KBM-7 (cell line): ENCODE measurements around the gene SEMA6B.

ENCODE experiments used
- DNase-seq: peaks from one replicate; pipeline ENCODE4 v3.0.0-alpha.2; 2015
- in situ Hi-C: fragments of 300-500 bp; cut with MboI; formaldehyde crosslinking; loops from 2 replicates; pipeline ENCODE4 v1.14.3; 2020; ENCODE audit warnings: low sequenced_read_pairs, low pct_unique_long_range_greater_than_20kb, mixed read lengths

SEMA6B gene

GRCh38 chr19:4502282-4503131 is 57.0 kb downstream of the SEMA6B start:
- DNase-seq, result no peak
- in situ Hi-C loops, result no loop called here

- in situ Hi-C loops, result no loop called here
- no peak for DNase-seq
Observed at GRCh38 chr19:4501691-4502090, 57.8 kb downstream of the SEMA6B start.

DNA sequence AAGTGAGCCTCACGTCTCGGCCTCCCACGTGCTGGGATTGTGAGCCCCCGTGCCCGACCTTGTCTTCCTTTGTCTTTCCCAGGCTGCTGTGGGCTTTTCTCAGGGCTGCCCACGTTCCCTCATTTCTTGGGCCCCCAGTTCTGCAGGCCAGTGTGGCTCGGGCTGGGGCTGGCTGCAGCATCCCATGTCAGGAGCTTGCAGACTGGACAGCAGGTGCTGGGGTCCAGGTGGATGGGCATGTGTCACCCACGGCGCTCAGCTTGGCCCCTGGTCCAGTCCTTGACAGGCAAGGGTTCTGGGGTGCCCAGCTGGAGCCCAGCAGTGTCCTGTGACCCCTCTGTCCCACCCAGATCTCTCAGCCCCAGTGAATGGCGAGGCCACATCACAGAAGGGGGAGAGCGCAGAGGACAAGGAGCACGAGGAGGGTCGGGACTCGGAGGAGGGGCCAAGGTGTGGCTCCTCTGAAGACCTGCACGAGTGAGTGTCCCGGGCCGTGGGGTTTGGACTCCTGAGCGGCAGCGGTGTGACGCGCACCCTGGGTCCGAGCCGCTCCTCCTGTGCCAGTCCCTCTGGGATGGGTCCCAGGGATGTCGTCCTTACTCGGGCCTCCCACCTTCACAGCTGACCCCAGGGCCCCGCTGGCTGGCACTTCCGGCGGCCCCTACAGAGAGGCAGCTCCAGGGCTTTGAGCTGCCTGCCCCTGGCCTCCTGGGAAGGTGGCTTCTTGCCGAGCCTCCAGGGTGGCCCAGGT is 58.5 kb downstream of the SEMA6B start:
- DNase-seq, result no peak
- in situ Hi-C loops, result no loop called here

DNA sequence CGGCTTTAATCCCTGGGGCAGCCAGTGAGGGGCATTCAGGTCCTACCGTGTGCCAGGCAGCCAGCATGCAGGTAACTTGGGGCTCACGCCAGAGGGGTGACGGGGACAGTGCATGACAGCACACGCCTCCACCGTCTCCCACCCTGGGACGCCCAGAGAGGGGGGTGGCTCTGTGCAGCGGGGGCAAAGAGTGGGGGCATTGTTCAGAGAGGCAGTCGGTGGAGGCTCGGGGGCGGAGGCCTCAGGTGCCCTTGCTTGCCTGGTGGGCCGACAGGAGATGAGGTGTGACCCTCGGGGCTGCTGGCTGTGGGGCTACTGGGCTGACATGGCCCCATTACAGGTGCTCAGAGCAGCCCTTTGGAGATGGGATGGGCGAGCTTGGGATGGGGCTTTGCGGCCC is 59.6 kb downstream of the SEMA6B start:
- no peak for DNase-seq
- in situ Hi-C loops, result no loop called here

DNA sequence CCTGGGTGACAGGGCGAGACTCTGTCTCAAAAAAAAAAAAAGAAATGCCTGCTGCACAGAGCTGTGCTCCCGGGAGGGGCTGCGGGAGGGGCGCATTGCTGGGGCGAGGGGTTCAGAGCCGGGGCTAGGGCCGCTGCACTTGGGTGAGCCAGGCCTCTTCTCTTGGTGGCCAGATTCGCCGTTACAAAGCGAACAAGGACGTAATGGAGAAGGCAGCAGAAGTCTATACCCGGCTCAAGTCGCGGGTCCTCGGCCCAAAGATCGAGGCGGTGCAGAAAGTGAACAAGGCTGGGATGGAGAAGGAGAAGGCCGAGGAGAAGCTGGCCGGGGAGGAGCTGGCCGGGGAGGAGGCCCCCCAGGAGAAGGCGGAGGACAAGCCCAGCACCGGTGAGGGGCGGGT is 60.2 kb downstream of the SEMA6B start:
- in situ Hi-C loops, result no loop called here
- no peak for DNase-seq

GRCh38 chr19:4498694-4499093 is 60.8 kb downstream of the SEMA6B start:
- in situ Hi-C loops, result no loop called here
- no peak for DNase-seq

DNA sequence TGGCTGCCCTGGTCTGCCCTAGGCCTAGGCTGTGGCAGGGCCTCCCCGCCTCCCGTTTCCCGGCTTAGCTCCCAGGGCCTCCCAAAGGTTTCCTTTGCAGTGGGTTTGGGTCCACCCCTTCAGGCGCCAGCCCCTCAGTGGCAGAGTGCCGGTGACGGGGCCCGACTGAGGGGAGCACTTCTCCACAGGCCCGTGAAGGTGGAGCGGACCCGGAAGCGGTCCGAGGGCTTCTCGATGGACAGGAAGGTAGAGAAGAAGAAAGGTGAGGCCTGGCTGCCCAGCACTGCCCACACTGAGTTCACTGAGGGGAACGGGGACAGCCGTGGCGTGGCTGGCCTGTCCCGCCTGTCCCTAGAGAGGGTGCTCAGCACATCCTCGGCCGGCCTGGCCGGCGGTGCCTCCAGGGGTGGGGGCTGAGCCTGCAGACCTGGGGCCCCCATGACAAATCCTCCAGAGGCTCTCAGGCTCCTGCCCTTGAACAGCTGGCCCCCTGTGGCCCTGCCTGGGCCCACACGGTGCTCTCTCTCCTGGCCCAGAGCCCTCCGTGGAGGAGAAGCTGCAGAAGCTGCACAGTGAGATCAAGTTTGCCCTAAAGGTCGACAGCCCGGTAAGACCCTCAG is 61.6 kb downstream of the SEMA6B start:
- in situ Hi-C loops, result no loop called here
- DNase-seq, result no peak

DNA sequence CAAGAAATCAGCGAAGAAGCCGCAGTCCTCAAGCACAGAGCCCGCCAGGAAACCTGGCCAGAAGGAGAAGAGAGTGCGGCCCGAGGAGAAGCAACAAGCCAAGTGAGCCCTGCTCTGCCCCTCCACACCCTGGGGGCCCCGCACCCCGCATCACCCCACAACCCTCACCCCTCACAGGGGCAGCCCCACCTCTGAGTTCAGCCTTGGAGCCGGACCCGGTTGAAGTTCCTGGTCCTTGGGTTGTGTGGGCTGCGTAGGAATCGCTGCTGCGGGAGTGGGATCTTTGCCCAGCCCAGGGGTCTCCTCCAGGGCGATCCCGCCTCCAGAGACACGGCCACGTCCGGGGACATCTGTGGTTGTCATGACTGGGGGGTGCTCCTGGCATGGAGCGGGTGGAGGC is 63.2 kb downstream of the SEMA6B start:
- in situ Hi-C loops, result no loop called here
- DNase-seq, result no peak

- DNase-seq, result no peak
- in situ Hi-C loops, result no loop called here
Observed at GRCh38 chr19:4495471-4495870, 64.0 kb downstream of the SEMA6B start.

GRCh38 chr19:4494691-4495064 is 64.8 kb downstream of the SEMA6B start:
- in situ Hi-C loops, result no loop called here
- no peak for DNase-seq

DNA sequence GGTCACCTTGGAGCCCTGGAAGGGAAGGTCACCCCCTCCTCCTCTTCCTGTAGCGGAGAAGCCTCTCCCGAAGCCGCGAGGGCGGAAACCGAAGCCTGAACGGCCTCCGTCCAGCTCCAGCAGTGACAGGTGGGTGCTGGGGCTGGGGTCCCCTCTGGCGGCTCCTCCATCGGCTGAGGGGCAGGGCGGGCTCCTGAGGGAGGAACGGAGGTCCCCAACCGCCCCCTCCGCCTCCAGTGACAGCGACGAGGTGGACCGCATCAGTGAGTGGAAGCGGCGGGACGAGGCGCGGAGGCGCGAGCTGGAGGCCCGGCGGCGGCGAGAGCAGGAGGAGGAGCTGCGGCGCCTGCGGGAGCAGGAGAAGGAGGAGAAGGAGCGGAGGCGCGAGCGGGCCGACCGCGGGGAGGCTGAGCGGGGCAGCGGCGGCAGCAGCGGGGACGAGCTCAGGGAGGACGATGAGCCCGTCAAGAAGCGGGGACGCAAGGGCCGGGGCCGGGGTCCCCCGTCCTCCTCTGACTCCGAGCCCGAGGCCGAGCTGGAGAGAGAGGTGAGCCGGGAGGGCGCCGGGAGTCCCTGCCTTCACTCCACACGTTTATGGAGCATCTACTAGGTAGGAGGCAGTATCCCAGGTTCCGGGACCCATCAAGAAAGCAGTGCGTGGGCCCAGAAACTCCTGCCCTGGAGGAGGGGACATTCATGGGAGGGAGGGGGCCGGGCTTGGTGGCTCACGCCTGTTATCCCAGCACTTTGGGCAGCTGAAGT is 65.4 kb downstream of the SEMA6B start:
- DNase-seq, result no peak
- in situ Hi-C loops, result no loop called here

- in situ Hi-C loops, result no loop called here
Observed at GRCh38 chr19:4493104-4493928, 66.2 kb downstream of the SEMA6B start.

More at GRCh38 chr19:4493104-4493928, 66.2 kb downstream of the SEMA6B start:
- DNase-seq, result no peak
